ENCODE results near the gene CELF5. TPM values are rescaled to one million over a fixed set of nuclear protein-coding genes. Genes with fewer than 3 reads are reported as not detected.

Gene CELF5
- total RNA-seq, 2 donors from 2014 or later: 2.6 to 3.5 TPM

DNA sequence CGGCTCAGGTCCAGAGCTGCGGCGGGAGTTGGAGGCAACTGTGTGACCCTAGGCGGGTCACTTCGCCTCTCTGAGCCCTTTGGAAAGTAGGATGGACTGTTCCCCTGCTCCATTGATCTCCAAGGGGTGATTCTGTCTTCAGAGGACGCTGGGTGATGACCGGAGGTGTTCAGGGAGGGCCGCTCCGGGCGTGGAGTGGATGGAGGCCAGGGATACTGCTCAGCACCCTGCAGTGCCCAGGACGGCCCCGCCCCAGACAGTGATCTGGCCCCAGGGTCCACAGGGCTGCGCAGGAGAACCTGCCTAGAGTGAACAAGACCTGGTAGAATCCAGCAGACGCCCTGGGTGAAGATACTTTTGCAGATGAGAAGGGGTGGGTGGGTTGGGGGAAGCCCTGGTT, 31.8 kb upstream of the CELF5 start:
- no peak overlapping the region for H3K4me3 Mint-ChIP-seq
- no peaks in the 10 kb centered on the region for H3K9me3 ChIP-seq (ENCODE audit: control insufficient read depth, low read length)
- 91 to 98% methylated on average over 13 to 14 of the region's 14 CpGs for WGBS, 2 experiments (ENCODE audit: insufficient coverage in 1 of 2, insufficient read length in 1 of 2)
- H3K9ac ChIP-seq (ENCODE audit: extremely low read depth, low read length, poor library complexity, severe bottlenecking): no peak overlapping the region
- DNase-seq: no peak
- H3K27me3 ChIP-seq (ENCODE audit: control insufficient read depth, insufficient read depth, low read length, poor library complexity, severe bottlenecking): no peaks in the 10 kb centered on the region
- no peaks in the 10 kb centered on the region for H3K4me1 ChIP-seq (ENCODE audit: control insufficient read depth, insufficient read depth, low read length)
- H3K9me3 Mint-ChIP-seq: no peaks in the 10 kb centered on the region
- no peak overlapping the region for H3K27ac ChIP-seq (ENCODE audit: low read depth, low read length)
- TF ChIP-seq, protein P1, sequence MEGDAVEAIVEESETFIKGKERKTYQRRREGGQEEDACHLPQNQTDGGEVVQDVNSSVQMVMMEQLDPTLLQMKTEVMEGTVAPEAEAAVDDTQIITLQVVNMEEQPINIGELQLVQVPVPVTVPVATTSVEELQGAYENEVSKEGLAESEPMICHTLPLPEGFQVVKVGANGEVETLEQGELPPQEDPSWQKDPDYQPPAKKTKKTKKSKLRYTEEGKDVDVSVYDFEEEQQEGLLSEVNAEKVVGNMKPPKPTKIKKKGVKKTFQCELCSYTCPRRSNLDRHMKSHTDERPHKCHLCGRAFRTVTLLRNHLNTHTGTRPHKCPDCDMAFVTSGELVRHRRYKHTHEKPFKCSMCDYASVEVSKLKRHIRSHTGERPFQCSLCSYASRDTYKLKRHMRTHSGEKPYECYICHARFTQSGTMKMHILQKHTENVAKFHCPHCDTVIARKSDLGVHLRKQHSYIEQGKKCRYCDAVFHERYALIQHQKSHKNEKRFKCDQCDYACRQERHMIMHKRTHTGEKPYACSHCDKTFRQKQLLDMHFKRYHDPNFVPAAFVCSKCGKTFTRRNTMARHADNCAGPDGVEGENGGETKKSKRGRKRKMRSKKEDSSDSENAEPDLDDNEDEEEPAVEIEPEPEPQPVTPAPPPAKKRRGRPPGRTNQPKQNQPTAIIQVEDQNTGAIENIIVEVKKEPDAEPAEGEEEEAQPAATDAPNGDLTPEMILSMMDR (conservative IDR thresholded peaks at IDR 0.05): no peak
- H3K36me3 ChIP-seq (ENCODE audit: control insufficient read depth, insufficient read depth, low read length): peaks cover 12% of the 10 kb centered on the region
- peaks cover 31% of the 10 kb centered on the region for H3K36me3 Mint-ChIP-seq (ENCODE audit: low read depth)
- H3K4me1 Mint-ChIP-seq: no peaks in the 10 kb centered on the region
- H3K27me3 Mint-ChIP-seq (ENCODE audit: insufficient read depth): no peaks in the 10 kb centered on the region
- H3K27ac Mint-ChIP-seq: no peak overlapping the region
- H3K4me3 ChIP-seq (ENCODE audit: low read length): no peak overlapping the region

- Histone ChIP-seq H3K4me1 (ENCODE audit: control insufficient read depth, insufficient read depth, low read length) (no peaks in the 10 kb centered on the region), H3K4me3 (ENCODE audit: low read length) (no peak overlapping the region), H3K27ac (ENCODE audit: low read depth, low read length) (no peak overlapping the region), H3K9ac (ENCODE audit: extremely low read depth, low read length, poor library complexity, severe bottlenecking) (no peak overlapping the region), H3K27me3 (ENCODE audit: control insufficient read depth, insufficient read depth, low read length, poor library complexity, severe bottlenecking) (no peaks in the 10 kb centered on the region), H3K9me3 (ENCODE audit: control insufficient read depth, low read length) (no peaks in the 10 kb centered on the region), H3K36me3 (ENCODE audit: control insufficient read depth, insufficient read depth, low read length) (peaks cover 12% of the 10 kb centered on the region)
- Mint-ChIP-seq H3K27ac (no peak overlapping the region), H3K36me3 (ENCODE audit: low read depth) (peaks cover 27% of the 10 kb centered on the region), H3K4me3 (no peak overlapping the region), H3K27me3 (ENCODE audit: insufficient read depth) (no peaks in the 10 kb centered on the region), H3K9me3 (no peaks in the 10 kb centered on the region), H3K4me1 (no peaks in the 10 kb centered on the region)
- DNase-seq: no peak
- TF ChIP-seq, protein P1 (conservative IDR thresholded peaks at IDR 0.05): no peak
- whole genome bisulfite sequencing, 2 experiments (ENCODE audit: insufficient coverage in 1 of 2, insufficient read length in 1 of 2): 95 to 99% methylated on average over 27 to 40 of the region's 40 CpGs
These were observed 31.0 kb upstream of the CELF5 start for GRCh38 chr19:3193256-3194105.

DNA sequence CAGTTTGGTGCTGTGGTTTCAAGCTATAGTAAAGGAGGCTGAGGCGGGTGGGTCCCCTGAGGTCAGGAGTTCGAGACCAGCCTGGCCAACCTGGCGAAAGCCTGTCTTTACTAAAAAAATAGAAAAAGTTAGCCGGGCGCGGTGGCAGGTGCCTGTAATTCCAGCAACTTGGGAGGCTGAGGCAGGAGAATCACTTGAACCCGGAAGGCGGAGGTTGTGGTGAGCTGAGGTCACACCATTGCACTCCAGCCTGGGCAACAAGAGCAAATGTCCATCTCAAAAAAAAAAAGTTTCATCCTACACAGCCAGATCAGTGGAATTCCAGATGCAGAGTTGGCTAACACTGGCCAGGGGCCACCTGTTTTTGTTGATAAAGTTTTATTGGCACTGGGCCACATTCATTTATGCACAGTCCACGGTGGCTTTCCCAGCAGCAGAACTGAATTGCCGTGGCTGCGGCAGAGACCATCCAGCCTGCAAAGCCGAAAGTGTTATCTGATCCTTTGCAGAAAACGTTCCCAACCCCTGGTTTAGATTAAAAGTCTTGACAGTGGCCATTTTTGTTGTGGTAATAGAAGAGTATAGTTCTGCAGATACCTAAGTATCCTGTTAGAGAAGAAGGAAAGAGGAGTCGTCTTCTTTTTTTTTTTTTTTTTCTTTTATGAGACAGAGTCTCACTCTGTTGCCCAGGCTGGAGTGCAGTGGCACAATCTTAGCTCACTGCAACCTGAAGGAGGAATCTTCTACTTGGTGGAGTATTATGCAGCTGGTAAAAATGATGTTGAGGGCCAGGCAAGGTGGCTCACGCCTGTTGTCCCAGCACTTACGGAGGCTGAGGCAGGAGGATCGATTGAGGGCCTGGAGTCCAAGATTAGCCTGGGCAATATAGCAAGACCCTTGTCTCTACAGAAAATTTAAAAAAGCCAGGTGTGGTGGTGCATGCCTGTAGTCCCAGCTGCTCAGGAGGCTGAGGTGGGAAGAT, 30.1 kb upstream of the CELF5 start:
- Mint-ChIP-seq H3K27ac (no peak overlapping the region), H3K27me3 (ENCODE audit: insufficient read depth) (no peaks in the 10 kb centered on the region), H3K36me3 (ENCODE audit: low read depth) (peaks cover 24% of the 10 kb centered on the region), H3K4me3 (no peak overlapping the region), H3K4me1 (no peaks in the 10 kb centered on the region), H3K9me3 (no peaks in the 10 kb centered on the region)
- no peak for DNase-seq
- H3K27ac ChIP-seq (ENCODE audit: low read depth, low read length): no peak overlapping the region
- H3K27me3 ChIP-seq (ENCODE audit: control insufficient read depth, insufficient read depth, low read length, poor library complexity, severe bottlenecking): no peaks in the 10 kb centered on the region
- TF ChIP-seq, protein P1 (conservative IDR thresholded peaks at IDR 0.05): no peak
- H3K4me1 ChIP-seq (ENCODE audit: control insufficient read depth, insufficient read depth, low read length): no peaks in the 10 kb centered on the region
- 89% methylated on average over 11 to 17 of the region's 17 CpGs for WGBS, 2 experiments (ENCODE audit: insufficient coverage in 1 of 2, insufficient read length in 1 of 2)
- H3K4me3 ChIP-seq (ENCODE audit: low read length): no peak overlapping the region
- no peak overlapping the region for H3K9ac ChIP-seq (ENCODE audit: extremely low read depth, low read length, poor library complexity, severe bottlenecking)
- H3K36me3 ChIP-seq (ENCODE audit: control insufficient read depth, insufficient read depth, low read length): peaks cover 8% of the 10 kb centered on the region
- no peaks in the 10 kb centered on the region for H3K9me3 ChIP-seq (ENCODE audit: control insufficient read depth, low read length)

Data from endodermal cell (in vitro differentiated cells).